Measurements from ENCODE around the gene C2orf81. TPM values are rescaled to one million over a fixed set of nuclear protein-coding genes. Genes with fewer than 3 reads are reported as not detected.

C2orf81 gene
- total and polyA plus RNA-seq, 10 donors = 1.7 to 5.7 (median 3.1) TPM

DNA sequence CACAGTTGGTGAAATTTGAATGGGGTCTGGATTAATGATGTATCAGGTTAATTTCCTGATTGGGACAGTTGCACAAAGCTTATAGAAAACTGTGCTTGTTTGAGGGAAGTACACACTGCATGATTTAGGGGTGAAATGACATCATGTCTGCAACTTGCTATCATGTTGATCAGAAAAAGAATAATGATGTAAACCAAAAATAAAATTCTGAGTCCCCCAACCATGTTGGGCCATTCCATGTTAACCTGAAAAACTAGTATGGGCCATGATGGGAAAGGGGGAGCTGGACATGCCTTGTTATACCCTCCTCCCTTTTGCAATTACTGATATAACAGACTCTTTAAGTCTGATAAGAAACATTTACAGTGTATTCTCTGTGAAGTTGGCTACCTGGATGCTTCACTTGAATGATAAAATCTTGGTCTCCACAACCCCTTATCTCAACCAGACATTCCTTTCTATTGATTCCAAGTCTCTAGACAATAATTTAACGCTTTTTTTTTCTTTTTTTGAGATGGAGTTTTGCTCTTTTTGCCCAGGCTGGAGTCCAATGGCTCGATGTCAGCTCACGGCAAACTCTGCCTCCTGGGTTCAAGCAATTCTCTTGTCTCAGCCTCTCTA is 29.3 kb upstream of the C2orf81 start:
- H3K36me3 ChIP-seq = no peaks in the 10 kb centered on the region
- no peak overlapping the region for H3K4me3 ChIP-seq
- no peak overlapping the region for H3K27ac ChIP-seq
- peaks cover 6 to 24% (median 12%) of the 10 kb centered on the region in 6 donors for H3K4me1 ChIP-seq
- WGBS, 5 donors = 88 to 99% (median 92%) methylated on average over 3 of the region's 3 CpGs
- no peaks in the 10 kb centered on the region for H3K9me3 ChIP-seq
- intact Hi-C loops (cut with DNase I; ENCODE audit: low total_unique reads) = no loop called here
- no peak for DNase-seq
- no peaks in the 10 kb centered on the region for H3K27me3 ChIP-seq (replicated peaks in 1 of 7)
- TF ChIP-seq POLR2AphosphoS5 (IDR thresholded peaks at IDR 0.05) (no peak), POLR2A (IDR thresholded peaks at IDR 0.05) (no peak)
- TF ChIP-seq, protein P1, sequence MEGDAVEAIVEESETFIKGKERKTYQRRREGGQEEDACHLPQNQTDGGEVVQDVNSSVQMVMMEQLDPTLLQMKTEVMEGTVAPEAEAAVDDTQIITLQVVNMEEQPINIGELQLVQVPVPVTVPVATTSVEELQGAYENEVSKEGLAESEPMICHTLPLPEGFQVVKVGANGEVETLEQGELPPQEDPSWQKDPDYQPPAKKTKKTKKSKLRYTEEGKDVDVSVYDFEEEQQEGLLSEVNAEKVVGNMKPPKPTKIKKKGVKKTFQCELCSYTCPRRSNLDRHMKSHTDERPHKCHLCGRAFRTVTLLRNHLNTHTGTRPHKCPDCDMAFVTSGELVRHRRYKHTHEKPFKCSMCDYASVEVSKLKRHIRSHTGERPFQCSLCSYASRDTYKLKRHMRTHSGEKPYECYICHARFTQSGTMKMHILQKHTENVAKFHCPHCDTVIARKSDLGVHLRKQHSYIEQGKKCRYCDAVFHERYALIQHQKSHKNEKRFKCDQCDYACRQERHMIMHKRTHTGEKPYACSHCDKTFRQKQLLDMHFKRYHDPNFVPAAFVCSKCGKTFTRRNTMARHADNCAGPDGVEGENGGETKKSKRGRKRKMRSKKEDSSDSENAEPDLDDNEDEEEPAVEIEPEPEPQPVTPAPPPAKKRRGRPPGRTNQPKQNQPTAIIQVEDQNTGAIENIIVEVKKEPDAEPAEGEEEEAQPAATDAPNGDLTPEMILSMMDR (IDR thresholded peaks at IDR 0.05 in 8 of 11, conservative IDR thresholded peaks at IDR 0.05 in 3 of 11) = no peak

GRCh38 chr2:74448771-74449170 is 27.4 kb upstream of the C2orf81 start:
- intact Hi-C loops (cut with DNase I; ENCODE audit: low total_unique reads) = no loop called here
- H3K4me3 ChIP-seq = no peak overlapping the region
- TF ChIP-seq, protein P1 (IDR thresholded peaks at IDR 0.05 in 8 of 11, conservative IDR thresholded peaks at IDR 0.05 in 3 of 11) = no peak
- no peak for TF ChIP-seq POLR2AphosphoS5 (IDR thresholded peaks at IDR 0.05)
- no peak for TF ChIP-seq POLR2A (IDR thresholded peaks at IDR 0.05)

GRCh38 chr2:74447230-74447999 is 26.0 kb upstream of the C2orf81 start:
- Histone ChIP-seq H3K9me3 (no peaks in the 10 kb centered on the region), H3K36me3 (no peaks in the 10 kb centered on the region), H3K4me1 (peaks cover 0 to 11% (median 2%) of the 10 kb centered on the region in 6 donors), H3K4me3 (no peak overlapping the region), H3K27me3 (replicated peaks in 1 of 7) (peaks cover 0 to 21% (median 2%) of the 10 kb centered on the region in 7 donors), H3K27ac (no peak overlapping the region)
- peak; percentile 11 for DNase-seq
- 90 to 97% (median 94%) methylated on average over 5 of the region's 5 CpGs for WGBS, 5 donors
- intact Hi-C loops (cut with DNase I; ENCODE audit: low total_unique reads) = no loop called here
- TF ChIP-seq POLR2A (IDR thresholded peaks at IDR 0.05) (no peak), POLR2AphosphoS5 (IDR thresholded peaks at IDR 0.05) (no peak)
- TF ChIP-seq, protein P1 (IDR thresholded peaks at IDR 0.05 in 8 of 11, conservative IDR thresholded peaks at IDR 0.05 in 3 of 11) = no peak

More at GRCh38 chr2:74448771-74449170, 27.4 kb upstream of the C2orf81 start:
- H3K9me3 ChIP-seq = no peaks in the 10 kb centered on the region
- WGBS, 5 donors = 80 to 96% (median 94%) methylated on average over 2 of the region's 2 CpGs
- H3K27me3 ChIP-seq (replicated peaks in 1 of 7) = peaks cover 0 to 8% (median 0%) of the 10 kb centered on the region in 7 donors
- no peak overlapping the region for H3K27ac ChIP-seq
- no peaks in the 10 kb centered on the region for H3K36me3 ChIP-seq
- peaks cover 0 to 16% (median 2%) of the 10 kb centered on the region in 6 donors for H3K4me1 ChIP-seq
- DNase-seq = no peak

Measured in spleen (tissue), 11 donors.